ENCODE data around the gene SEMA3C.

The SEMA3C gene

GRCh38 chr7:80729591-80730320 is 189.1 kb downstream of the SEMA3C start:
- no peak for DNase-seq

DNA sequence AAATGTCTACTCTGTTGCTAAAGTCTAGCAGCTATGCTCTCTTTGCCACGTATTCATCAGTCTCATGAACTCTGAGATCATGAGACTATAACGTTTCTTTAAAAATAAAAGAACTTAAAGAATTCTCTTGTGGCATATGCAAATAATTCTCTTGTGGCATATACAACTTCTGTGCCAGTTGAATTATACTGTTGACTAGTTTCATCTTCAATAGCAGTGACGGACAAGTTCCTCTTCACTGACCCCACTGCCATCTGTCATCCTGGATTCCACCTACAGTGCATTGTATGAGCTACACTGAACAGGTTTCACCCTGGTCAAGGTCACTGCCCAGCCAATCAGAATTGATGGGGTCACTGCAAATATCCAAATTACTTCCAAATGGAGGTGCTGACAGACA is 192.2 kb downstream of the SEMA3C start:
- DNase-seq: no peak

GRCh38 chr7:80725181-80725611 is 193.7 kb downstream of the SEMA3C start:
- DNase-seq: no peak

DNA sequence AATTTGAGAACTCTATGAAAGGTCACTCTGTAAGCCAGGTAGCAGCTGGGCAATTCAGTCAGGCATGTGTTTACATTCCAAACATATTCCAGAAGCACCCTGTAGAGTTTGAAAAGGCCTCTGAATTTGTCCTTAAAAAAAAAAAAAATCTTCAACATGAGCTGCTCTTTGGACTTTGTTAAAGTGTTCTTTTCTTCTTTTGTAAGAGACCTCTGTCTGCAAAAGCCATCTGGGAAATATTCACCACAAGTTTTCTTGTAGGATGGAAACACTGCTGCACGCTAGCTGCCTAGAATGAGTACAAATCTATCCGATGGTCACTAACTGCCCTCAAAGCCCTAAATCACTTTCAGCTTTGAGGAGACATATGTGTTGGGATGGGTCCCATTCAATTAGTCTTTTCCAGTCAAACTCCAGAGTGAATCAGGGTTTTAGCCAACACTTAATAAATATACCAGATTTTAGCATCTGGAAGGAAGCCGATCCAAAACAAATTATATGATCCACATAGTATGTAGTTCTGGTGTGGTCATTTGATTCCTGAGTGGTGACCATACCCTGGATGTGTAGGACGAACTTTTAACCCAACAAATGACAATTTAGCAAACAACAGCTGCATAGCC is 194.5 kb downstream of the SEMA3C start:
- DNase-seq: no peak

GRCh38 chr7:80722616-80723195 is 196.1 kb downstream of the SEMA3C start:
- no peak for DNase-seq

DNA sequence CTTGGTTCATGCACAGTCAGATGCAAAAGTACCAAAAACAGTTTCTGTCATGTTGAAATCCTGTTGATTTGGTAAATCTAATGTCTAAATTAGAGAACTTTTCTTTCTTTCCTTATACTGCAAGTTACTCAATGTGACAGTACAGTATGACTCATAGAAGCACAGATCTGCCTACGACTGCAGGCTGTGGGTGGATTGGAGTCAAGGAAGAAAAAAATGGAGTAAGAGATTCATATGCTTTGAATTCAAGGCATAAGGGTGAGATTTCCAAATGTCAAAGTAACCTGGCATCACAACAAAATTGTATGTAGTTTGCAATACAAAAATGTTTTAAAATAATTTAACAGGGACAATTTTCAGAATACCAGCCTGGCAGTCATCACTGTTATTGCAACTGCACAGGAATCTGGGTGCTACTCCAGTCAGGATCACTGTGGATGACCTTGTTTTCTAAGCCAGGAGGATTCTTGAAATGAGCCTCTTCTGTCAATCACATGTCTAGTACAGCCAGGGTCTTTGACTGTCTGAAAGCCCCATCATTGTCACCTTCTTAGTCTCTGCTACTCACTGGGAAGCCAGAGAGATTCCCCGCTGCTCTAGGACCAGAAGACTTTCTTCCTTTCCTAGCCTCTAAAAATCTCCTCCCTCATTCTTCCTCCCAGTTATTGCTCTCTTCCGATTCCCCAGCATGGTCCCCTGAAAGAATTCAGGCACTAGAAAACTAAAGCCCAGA is 196.8 kb downstream of the SEMA3C start:
- DNase-seq: no peak

- DNase-seq: no peak
Measured at GRCh38 chr7:80720146-80720545, 198.7 kb downstream of the SEMA3C start.

DNA sequence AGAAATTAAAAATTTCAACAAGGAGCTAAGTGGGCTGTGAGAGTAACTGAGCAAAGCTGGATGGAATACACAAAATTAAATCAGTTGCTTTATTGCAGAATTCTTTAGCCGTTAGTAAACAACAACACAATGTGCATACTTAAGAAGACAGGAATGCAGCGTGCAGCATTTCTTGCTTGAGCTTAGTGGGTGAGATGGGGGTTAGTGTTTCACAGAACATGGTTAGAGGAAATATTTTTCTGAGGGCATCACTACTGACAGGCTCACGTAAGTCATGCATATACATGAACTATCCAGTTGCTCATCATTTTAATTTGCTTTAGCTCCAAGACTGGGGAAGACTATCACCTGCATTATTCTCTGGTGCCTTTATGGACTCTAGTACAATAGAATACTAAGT is 199.6 kb downstream of the SEMA3C start:
- no peak for DNase-seq

DNA sequence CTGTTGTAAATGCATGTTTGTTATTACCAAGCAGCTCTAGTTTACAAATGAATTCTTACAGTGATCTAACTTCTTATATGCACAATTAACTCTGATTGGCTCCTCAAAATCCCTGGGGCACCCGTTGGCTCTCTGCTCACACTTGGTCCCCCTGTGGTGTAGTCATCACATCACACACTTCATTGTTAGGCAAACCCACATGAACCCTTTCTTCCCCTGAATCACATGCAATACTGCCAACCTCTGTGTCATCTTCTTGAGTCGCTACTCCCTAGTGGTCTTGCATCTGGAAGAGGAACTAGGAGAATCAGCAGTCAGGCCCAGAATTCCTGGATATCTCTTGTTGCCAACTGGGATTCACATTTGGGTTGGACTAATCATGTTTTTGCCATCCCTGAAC is 207.3 kb downstream of the SEMA3C start:
- no peak for DNase-seq

- DNase-seq: no peak
Measured at GRCh38 chr7:80708123-80708522, 210.7 kb downstream of the SEMA3C start.

- DNase-seq: no peak
Measured at GRCh38 chr7:80707318-80707717, 211.5 kb downstream of the SEMA3C start.

DNA sequence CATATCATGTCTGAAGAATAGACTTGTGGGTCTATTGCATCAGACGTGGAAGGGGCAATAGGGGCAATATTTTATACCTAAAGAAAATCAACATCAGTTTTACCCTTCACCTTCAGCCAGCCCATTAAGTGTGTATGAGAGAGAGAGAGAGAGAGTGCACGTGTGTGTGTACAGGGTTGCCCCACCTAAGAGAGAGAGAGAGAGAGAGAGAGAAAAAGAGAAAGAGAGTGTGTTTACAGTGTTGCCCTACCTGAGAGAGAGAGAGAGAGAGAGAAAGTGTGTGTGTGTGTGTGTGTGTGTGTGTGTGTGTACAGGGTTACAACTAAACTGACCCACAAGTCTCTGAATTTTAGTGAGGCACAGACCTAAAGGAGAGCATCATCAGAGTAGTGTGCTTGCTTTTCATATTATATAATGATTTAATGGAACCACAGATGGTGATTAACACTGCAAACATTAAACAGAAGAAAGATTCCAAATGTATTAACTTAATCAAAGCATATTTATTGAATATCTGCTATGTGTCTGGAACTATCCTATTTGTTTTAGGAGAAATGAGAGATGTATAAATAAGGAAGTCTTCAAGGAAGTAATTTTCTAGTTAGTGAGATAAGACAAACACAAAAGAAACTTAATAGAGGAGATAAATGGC is 213.6 kb downstream of the SEMA3C start:
- DNase-seq: no peak

GRCh38 chr7:80703272-80703671 is 215.6 kb downstream of the SEMA3C start:
- DNase-seq: no peak

DNA sequence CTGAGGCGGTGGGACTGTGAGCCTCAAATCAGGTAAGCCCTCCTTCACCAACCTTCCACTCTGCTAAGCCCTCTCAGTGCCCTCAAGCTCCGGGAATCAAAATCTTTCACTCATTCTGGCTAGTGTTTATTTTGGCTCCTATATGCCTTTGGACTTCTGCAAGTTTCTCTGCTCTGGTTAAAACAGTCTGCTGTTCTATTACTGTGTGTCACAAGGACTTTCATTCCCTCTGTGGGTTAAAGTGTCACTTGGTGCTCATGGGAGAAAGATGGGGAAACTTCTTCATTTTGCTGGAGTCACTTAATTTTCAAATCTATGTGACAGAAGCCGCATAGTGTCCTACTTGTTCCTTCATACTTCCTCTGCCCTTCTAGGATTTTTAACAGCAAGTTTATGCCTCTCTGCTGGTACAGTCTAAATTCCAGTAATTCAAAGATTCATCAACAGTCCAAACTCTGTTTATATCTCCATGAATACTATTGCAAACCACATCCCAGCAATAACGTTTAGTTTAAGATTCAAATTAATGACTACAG is 219.1 kb downstream of the SEMA3C start:
- no peak for DNase-seq

DNA sequence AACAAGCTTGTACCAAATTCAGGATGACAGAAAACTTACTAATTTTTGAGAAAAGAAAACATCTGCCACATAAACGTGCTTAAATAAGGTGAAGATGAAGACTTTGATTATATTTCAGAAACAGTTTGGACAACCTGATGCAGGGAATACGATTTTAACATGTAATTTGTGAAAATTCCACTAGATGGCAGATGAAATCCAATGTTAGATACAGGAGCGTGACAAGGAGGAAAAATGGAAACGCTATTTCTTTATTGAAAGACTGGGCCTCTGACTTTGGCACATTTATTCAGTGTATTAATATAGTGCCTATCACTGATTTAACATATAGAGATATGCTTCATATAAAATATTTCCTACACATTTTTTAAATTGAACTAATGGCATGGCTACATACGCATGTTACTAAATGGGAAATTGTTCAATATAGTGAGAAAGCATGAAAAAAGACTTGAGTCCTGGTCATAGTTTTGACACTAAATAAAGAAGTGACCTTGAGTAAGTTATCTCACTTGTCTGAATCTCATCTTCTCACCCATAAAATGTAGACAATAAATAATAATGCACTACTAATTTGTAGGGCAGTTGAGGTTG is 219.7 kb downstream of the SEMA3C start:
- peak in 1 of 2 donors; percentile 48 for DNase-seq
